ENCODE data around the gene WNT9B.

The WNT9B gene

DNA sequence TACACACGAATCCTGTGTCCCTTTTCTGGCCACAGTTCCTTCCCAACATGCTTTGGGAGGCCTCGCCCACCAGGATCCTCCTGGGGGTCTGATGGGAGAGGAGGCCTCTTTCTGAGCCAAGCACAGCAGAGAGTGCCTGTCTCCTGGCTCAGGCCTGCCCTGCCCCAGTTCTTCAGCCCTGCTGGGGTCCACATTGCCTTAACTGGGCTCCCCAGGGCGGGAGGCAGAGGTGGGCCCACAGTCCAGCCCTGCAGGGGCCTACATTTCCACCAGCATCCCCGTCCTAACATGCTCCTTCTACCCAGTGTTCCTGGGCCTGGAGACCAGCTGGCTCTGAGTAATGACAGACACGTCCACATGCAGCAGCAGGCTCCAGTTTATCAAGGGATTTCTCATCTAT, 29.6 kb downstream of the WNT9B start:
- no peak for DNase-seq (ENCODE audit: low read depth)

DNA sequence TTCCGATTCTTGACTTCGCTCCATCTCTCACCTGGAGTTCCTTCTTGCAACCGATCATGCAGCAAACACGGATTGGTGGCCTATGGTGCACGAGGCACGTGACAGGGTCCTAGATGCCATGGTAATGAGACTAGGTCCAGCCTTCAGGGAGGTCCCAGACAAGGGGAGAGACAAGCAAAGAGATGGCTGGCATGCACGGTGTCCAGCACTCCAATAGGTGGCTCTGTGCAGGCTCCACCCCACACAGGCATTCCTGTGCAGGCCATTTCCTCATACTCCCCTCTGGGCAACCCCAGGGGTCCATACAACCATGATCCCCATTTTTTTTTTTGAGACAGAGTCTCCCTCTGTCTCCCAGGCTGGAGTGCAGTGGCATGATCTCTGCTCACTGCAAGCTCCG, 31.3 kb downstream of the WNT9B start:
- no peak for DNase-seq (ENCODE audit: low read depth)

DNA sequence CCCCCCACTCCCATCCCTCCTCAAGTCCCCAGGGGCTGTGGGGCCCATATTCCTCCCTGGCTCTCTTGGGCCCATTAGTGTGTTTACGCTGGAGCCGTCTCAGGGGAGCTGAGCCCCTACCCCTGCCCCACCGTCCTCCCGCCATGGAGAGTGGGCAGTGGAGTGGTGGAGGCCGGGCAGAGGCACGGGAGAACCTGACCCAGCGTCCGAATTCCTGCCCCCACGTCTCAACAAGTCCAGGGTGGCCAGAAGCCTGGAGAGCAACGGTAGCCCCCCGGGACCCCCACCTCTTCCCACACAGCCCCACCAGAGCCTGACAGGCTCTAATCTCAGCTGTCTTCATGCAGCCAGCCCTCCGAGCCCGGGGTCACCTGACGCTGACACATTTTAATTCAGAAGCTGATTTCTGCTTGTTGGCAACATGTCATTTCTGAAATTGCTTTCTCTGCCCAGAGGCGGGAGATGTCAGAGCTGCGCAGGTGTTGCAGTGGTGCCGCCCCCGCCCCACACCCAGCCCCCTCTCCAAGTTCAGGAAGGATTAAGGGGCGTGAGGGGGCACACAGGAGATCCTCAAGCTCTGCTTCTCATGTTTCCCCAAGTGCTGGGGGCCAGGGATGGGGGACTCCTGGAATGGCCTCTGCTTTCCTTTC, 32.6 kb downstream of the WNT9B start:
- no peak for DNase-seq (ENCODE audit: low read depth)

DNA sequence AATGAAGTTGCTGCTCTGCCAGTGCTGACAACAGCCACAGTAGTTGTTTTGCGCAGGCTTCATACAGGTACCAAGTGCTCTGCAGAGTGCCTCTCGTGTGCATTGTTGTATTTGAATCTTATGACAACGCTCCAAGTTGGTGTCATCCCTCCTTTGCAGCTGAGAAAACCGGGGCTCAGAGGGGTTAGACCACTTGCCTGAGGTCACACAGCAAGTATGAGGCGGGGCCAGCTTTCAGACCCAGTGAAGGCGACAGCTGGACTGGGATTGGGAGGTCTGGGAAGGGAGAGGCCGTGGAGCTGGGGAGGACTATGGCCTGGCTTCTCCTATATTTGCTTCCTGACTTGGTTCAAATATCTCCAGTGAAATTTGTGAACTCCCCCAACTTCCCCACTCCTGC, 33.2 kb downstream of the WNT9B start:
- DNase-seq (ENCODE audit: low read depth): no peak

DNA sequence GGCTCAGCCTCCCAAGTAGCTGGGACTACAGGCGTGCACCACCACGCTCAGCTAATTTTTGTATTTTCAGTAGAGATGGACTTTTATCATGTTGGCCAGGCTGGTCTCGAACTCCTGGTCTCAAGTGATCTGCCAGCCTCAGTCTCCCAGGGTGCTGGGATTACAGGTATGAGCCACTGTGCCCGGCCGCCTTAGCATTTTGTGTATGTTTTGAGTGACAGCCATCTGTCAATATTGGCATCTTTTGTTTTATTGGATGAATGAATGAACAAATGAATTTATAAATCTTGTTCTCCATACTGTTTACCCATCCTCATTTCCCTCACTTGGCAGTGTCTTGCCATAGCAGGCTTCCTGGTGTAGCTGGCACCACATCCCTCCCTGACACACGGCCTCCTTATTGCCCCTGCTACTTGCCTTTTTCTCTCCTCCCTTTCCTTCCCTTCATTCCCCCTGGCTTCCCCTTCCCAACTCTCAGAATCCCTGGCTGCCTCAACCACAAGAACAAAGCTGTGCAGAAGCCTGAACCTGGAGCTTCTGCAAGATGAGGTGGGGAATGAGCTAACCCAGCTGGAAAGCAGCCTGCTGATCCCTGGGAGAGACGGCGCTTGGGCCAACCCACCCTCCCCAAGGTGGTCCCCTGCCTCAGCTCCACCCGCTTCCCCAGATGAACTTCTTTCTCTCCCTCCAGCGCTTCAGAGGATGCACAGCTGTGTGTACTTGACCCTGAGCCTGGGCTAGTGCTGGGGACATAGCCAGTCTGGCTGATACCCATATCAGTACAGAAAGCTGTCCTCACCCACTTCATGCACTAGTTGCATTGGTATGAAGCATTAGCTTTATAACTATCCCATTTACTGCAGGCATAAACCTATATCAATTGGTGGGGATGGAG, 34.3 kb downstream of the WNT9B start:
- DNase-seq (ENCODE audit: low read depth): no peak

DNA sequence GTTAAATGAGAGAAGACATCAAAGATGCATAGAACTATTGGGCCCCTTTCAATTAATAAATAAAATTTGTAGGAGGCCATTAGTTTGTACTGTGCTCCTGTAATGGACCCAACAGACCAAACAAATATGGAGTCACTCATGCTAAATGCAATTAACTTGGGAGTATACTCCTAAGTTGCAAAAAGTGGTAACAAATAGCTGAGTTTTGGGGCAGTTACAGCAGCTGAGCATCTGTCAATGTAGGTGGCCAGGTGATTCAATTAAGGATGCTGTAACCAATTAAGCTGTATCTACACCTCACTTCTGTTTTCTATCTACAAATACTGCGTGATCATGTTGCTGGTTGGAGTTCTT, 34.9 kb downstream of the WNT9B start:
- DNase-seq (ENCODE audit: low read depth): no peak

DNA sequence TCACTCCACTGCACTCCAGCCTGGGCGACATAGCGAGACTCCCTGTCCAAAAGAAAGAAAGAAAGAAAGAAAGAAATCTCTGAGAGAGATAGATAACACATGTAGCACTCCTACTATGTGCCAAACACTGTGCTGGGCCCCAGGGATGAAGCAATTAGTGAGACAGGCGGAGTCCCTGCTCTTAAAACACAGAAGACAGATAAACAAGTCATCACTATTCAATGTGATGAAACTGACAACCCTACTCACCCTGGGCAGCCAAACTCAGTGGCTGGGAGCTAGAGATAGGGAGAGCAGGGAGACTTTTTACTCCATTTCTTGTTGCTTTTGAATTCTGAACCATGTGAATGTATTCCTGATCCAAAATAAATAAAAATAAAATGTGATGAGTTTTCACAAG, 36.3 kb downstream of the WNT9B start:
- DNase-seq (ENCODE audit: low read depth): no peak

DNA sequence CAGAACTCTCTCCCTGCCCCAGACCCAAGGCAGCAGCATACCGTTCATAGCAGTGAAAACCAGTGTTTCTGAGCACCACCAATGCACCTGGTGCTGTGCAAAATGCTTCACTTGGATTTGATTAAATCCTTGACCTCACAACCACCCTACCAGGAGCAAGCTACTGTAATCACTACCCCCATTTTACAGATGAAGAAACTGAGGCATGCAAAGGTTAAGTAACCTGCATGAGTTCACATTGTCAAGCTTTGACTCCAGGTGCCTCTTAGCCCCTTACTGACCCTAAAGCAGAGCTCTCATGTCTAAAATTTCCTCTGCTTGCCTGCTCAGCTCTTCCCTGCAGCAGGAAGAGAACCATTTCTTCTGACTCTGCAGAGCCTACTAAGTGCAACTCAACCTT, 37.3 kb downstream of the WNT9B start:
- DNase-seq (ENCODE audit: low read depth): no peak

DNA sequence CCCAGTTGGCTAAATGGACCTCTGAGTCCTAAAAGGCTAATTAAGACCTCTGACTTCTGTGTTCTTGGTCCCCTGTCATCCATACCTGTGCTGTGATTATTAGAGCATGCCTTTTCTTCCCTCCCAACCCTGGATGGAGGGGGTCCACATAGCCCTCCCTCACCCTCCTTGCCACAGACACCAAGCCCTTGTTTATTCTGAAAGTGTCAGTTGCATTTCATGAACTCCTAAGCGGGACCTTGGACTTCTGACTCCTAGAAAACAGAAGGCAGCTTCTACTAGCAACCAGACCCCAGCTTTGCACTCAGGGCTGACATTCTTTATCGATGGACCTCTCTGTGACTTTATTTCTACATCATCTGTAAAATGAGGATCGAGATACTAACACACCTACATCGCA, 38.1 kb downstream of the WNT9B start:
- no peak for DNase-seq (ENCODE audit: low read depth)

DNA sequence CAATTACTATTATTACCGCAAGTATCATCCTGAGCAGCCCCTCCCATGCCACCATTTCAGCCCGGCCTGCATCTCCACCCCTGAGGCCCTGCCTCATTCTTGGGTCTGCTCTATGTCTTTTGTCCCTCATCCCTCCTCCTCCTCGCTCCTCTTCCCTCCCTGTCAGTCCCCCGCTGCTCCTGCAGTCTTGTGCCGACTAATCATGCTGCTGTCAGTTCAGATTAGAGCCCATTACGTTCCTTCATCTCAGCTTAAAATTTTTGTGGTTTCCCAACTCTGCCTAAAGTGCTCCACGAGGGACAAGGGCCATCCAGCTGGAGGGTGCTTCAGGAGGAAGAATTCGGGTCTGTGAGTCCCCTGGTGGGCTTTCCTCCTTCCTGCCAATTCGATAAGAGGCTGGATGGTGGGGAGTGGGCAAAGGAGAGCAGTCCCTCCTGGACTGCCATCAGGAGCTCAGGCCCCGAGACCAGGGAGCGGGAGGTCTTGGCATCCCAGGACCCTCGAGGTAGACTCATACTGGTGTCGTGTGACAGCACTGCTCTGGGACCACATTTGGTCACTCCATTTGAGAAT, 38.7 kb downstream of the WNT9B start:
- DNase-seq (ENCODE audit: low read depth): no peak

DNA sequence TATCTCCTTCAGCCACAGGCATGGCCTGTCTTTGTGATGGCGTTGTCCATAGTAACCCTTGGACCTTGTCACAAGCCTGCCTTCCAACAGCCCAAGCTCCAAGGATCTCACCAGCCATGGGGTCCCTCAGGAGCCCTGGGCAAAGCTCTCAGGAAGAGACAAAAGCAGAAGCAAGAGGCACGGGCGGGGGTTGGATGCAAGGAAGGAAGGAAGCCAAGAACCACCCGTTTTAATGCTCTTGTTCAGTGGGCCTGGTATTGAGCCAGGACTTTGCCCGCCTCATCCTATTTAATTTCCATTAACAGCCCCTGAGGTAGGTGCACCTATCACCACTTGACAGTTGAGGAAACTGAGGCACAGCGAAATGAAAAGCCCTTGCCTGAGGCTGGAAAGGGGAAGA, 39.3 kb downstream of the WNT9B start:
- no peak for DNase-seq (ENCODE audit: low read depth)

DNA sequence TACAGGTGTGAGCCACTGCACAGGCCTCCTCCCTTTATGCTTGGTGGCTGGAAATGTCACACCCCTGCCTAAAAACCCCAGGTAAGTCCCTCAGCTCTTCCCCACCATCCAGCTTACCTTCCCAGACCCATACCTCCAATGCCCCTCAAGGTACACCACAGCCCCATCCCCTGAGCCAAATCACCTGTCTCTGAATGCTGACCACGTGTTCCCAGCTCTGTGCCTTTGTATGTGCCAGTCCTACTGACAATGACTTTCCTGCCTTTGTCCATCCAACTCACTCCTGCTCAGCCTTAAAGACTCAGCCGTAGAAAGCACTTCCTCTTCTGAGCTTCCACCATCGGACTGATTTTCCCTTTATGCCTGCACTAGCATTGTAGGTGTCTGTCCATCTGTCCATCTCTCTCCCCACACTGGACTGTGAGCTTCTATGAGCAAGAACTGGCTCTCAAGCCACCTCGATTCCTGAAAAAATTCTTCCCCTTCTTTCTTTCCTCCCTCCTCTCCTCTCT, 40.9 kb downstream of the WNT9B start:
- no peak for DNase-seq (ENCODE audit: low read depth)

DNA sequence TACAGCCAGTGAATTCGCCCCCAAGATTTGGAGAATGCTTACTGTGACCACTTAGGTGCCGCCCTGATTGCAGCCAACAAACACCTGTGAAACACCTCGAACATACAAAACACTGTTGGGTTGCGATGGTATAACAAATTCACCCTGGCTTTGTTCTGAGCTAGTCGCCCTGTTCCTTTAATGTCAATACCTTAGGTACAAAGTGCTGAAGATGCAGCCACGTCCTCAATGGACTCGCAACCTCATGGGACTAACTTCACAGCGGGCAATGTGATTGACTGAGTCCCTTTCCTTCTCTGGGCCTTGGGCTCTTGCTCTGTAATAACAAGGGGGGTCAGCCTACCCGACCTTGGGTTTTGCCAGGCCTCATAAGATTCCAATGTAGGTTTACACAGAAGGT, 42.6 kb downstream of the WNT9B start:
- DNase-seq (ENCODE audit: low read depth): no peak

DNA sequence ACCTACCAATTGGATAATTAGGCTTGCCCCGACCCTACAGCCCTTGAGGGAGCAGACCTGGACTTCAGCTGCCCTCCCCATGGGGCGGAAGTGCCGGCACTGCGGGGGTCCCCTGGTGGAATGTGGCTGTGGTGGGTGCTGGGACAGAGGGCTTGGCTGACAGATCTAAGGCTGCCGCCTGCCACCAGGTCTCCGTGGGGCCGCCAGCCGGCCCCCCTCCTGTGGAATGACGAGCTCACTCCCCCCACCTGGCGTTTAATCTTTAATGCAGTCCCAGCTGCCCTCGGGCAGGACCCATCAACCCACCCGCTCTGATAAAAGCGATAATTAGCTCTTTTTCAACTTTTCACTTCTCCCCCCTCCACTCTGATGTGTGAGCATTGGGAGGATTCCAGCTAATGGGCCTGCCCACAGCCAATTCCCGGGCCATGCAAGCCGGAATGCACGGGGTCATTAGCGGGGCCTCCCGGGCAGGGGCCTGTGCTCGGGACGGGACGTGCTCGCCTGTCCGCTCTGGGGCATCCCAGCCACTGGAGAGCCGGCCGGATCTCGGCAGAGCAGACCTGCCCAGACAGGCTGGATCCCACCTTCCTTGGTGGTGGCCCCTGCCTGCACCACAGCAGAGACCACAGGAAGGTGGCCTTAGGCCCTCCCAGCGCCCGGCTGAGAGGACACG, 43.2 kb downstream of the WNT9B start:
- DNase-seq (ENCODE audit: low read depth): no peak

DNA sequence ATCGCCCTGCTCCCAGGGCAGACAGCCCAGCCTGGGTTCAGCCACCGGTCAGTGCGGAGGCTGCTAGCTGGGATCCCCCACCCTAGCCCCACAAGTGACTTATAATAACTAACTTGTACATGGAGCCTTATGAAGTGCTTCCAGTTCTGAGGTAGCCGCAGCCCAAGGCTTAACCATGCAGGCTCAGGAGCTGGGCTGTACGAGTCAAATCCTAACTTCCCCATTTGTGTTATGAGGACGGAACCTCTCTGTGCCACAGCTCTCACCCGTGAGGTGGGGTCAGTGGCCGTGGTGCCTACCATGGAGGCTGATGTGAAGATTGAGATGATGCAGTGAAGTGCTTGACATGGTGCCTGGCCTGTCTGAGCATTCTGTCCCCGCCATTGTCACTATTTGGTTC, 43.8 kb downstream of the WNT9B start:
- no peak for DNase-seq (ENCODE audit: low read depth)

DNA sequence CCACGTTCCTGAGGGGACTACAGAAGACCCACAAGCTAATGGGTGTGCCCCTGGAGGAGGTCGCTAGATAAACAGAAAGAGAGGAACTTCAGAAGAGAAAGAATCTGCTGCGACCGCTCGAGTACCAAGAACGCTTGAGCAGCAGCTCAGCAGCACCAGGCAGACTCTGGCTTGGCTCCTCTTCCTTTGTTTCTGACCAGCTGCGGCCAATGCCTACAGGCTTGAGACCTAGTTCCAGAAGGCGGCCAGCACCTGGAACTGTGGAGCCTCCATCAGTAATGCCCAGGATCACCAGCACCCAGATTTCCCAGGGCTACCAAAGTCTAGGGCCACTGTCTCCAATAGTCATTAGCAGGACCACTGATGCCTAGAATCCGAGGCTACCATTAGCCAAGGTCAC, 45.6 kb downstream of the WNT9B start:
- DNase-seq (ENCODE audit: low read depth): no peak

DNA sequence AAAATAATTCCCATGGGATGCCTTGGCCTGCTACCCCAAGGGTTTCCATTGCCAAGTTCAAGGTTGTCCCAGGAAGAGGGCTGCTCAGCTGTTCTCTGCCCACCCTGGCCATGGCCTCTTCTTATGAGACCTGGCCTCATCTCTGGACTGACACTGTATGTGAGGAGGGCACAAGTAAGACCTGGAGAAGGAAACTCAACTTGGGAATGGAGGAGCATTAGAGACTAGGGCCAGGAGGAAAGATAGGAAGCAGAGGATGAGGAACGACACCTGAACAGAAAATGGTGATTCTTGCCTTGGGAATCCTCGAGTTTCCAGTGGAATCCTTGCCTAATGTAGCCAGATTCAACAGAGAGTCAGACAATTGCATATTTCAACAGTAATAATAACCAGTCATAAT, 47.0 kb downstream of the WNT9B start:
- no peak for DNase-seq (ENCODE audit: low read depth)

DNA sequence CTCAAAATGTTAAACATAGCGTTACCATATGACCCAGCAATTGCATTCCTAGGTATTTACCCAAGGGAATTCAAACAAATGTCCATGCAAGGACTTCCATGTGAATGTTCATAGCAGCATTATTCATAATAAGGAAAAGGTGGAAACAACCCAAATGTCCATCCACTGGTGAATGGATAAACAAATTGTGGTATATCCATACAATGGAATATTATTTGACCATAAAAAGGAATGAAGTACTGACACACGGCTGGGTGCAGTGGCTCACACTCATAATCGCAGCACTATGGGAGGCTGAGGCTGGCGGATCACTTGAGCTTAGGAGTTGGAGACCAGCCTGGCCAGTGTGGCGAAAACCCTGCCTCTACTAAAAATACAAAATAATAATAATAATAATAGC, 47.5 kb downstream of the WNT9B start:
- DNase-seq (ENCODE audit: low read depth): no peak

DNA sequence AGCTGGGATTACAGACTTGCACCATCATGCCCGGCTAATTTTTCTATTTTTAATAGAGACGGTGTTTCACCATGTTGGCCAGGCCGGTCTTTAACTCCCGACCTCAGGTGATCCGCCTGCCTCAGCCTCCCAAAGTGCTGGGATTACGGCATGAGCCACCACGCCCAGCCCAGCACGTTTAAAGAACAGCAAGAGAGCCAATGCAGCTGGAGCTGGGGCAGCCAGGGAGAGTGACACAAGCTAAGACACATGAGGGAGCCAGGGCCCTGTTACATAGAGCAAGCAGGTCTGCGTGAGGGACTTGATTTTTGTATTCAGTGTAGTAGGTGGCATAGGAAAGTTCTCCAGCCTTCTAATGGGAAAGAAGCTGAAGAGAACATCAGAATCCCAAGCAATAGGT, 49.9 kb downstream of the WNT9B start:
- DNase-seq (ENCODE audit: low read depth): no peak

DNA sequence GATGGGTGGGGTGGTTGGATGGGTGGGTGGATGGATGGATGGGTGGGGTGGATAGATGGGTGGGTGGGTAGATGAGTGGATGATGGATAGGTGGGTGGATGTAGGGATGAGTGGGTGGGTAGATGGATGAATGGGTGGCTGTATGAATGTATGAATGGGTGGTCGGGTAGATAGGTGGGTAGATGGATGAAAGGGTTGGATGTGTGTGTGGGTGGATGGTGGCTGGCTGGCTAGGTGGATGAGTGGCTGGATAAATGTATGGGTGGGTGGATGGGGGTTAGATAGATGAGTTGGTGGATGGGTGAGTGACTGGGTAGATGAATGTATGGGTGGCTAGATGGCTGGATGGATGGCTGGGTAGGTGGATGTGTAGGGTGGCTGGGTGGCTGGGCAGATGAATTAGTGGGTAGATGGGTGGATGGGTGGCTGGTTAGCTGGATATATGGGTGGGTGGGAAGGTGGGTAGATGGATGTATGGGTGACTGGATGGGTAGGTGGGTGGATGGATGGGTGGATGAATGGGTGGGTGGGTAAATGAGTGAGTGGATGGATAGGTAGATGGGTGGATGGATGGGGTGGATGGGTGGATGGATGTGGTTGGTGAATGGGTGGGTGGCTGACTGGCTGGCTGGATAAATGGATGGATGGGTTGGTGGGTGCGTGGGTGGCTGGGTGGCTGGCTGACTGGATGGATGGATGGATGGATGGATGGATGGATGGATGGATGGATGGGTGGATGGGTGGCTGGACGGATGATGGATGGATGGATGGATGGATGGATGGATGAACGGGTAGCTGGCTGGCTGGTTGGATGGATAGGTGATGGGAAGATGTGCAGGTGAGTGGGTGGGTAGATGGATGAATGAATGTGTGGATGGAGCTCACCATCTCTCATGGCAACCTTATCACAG, 52.6 kb downstream of the WNT9B start:
- DNase-seq (ENCODE audit: low read depth): no peak

DNA sequence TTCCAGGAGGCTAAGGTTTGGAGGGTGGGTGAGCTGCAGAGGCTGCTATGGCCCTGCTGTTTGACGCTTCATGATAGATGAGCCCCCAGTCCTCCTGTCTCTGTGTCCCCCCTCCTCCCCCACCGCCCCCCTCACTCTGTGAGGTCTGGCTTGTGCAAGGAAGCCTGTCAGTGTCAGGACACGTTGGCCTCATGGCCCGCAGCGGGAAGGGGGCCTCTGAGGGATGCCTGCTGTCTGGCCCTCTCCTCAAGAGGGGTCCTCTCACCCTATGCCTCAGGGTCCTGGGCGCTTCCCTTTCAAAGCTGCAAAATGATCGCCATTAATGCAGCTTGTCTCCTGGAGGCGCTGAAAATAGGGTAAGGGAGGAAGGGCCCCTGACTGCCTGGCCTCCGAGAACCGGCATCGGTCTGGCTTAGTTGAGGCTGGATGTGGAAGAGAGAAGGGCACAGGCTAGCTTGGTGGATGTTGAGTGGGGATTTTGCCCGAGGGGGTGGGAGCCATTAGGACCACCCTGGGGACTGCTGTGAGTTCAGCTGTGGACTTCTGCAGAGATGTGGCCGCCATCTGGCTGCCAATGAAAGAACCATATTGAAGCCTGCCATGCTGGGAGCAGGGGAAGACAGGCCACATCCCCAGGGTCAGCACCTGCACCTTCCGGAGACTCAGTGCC, 56.8 kb downstream of the WNT9B start:
- no peak for DNase-seq (ENCODE audit: low read depth)

Measured in activated T-cell treated with anti-CD3 and anti-CD28 coated beads for 48 hours (primary cell).